ENCODE measurements around the gene ADPRS.

ADPRS gene

DNA sequence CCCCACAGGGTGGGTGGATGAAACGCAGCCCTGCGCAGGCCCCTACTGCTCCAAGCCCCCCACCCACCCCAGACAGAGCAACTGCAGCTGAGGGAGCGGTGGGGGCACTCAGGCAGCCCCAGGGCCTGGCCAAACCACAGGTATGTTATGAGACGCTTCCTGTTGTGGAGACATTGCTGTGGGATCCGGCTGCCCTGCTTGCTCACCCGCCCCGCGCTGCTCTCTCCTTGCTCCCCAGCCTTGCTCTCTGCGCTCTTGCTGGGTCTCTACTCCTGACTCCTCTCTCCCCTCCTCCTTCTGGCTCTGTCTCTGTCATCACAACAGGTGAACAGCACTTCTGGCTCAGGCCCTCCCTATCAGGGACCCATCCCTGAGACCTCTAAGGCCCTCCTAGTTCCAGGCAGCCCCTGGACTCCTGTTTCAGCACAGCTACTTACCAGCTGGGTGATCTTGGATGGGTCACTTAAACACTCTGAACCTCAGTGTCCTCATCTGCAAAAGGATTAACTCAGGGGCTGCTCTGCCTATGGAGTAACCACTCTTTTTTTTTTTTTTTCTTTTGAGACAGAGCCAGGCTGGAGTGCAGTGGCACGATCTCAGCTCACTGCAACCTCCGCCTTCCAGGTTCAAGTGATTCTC is 20.5 kb downstream of the ADPRS start:
- no peak for FAIRE-seq

GRCh38 chr1:36111151-36111550 is 22.5 kb downstream of the ADPRS start:
- FAIRE-seq, result no peak

- FAIRE-seq, result no peak
Observed at GRCh38 chr1:36112823-36113222, 24.1 kb downstream of the ADPRS start.

DNA sequence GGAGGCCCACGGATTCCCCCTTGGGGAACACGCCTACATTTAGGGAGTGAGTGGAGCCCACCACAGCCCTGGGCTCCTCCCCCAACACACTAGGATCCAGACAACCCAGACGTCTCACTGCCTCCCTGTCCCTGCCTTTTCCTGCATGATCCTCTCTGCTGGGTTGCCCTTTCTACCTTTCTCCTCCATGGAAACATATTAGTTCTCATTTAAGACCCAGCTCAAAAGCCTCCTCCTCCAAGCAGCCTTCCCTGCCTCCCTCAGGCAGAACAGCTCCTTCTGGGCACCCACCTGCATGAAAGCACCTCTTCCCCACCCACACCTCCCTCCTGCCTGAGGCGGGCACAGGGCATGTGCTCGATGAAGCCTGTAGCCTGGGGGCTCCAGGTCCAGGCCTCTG is 25.7 kb downstream of the ADPRS start:
- no peak for FAIRE-seq

DNA sequence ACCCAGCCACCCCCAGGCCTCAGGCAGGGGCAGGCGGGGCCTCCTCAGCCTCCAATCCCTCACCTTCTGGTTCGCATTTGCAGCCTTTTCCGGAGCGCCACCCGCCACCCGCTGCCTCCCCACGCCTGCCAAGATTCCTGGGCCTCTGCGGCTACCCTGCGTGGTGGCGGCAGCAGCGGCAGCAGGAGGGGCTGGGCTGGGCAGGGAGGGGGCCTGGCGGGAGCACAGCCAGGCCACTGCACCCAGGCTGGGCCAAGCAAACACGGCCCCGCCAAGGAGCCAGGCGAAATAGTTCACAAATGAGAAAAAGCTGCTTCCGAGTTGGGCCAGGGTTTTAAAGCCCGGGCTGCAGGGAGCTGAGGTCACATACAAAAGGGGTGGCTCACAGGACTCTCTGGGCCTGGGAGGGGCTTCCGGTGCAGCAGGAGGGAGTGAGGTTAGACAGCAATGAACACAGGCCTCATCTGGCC is 26.5 kb downstream of the ADPRS start:
- no peak for FAIRE-seq

GRCh38 chr1:36115931-36116330 is 27.2 kb downstream of the ADPRS start:
- FAIRE-seq, result no peak

DNA sequence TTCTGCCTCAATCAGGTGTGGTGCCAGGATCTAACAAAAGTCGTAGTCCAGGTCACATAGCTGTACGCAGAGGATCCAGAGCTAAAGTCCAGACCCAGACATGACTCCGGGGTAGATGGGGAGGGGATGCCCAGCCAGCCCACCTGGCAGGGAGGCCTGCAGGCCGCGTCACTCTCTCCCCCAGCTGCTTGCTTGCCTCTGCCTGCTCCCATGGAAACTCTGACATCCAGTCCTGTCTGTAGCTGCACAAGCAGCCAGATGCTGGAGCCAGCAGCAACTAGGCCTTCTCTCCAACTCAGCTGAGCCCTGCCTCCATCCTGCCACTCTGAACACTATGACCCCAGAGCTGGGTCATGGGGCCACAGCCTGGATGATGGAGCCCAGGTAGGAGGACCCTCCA is 28.2 kb downstream of the ADPRS start:
- no peak for FAIRE-seq

DNA sequence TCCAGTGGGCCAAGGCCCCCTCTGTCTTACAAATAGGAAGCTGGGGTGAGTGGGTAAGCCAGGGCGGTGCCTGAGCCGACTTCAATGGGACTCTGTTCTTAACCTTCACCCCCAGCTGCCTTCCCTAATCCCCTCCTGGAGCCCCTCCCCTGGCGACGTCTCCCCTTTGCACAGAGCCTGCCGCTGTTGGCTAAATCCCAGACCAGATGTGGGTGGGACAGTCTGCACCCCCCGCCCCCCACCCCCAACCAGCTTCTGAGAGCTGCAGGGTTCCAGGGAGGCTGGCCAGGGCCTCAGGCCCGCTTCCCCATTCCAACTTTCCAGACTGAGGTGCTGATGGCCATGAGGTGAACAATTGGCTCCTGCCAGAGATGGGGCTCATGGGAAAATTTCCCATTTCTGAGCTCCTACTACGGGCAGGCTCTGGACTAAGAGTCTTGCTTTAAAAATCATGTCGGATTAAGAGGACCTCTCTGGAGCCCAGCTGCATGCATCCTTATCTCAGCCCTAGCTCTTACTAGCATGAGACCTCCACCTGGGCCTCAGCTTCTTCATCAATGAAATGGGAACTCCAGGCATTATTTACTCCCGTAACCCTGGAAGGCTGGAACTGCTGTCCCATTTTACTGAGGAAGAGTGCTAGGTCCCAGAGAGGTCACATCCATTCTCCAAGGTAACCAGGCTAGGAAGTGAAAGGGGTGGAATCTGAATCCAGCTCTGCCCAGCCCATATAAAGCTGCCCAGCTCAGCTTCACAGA is 29.9 kb downstream of the ADPRS start:
- FAIRE-seq, result no peak

DNA sequence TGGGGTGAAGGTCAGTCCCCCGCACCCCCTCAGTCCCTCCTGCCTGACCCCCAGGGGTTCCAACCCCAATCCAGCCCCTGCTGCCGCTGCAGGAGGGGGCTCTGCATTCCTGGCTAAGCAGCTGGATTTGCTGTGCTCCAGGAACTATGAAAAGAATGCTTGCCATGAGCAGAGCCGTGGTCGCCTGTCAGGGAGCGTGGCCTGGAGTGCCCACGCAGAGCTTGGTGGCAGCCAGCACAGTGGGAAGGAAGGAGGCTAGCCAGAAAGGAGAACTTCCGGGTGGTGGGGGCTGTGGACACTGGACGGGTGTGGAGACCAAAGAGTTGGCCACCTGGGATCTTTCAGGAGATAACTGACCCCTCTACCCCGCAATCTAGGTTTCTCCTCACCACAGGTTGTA is 30.8 kb downstream of the ADPRS start:
- FAIRE-seq, result no peak

GRCh38 chr1:36122062-36123030 is 33.7 kb downstream of the ADPRS start:
- FAIRE-seq, result no peak

GRCh38 chr1:36123356-36123755 is 34.7 kb downstream of the ADPRS start:
- FAIRE-seq, result no peak

- FAIRE-seq, result no peak
Observed at GRCh38 chr1:36124404-36125128, 35.9 kb downstream of the ADPRS start.

- no peak for FAIRE-seq
Observed at GRCh38 chr1:36125129-36125991, 36.7 kb downstream of the ADPRS start, which contains the start of gene COL8A2. TSS of gene COL8A2 (minus strand) at chr1:36125222. CDS start at chr1:36100242, 24,980 bp downstream.

- FAIRE-seq, result no peak
Observed at GRCh38 chr1:36126005-36126716, 37.5 kb downstream of the ADPRS start.

DNA sequence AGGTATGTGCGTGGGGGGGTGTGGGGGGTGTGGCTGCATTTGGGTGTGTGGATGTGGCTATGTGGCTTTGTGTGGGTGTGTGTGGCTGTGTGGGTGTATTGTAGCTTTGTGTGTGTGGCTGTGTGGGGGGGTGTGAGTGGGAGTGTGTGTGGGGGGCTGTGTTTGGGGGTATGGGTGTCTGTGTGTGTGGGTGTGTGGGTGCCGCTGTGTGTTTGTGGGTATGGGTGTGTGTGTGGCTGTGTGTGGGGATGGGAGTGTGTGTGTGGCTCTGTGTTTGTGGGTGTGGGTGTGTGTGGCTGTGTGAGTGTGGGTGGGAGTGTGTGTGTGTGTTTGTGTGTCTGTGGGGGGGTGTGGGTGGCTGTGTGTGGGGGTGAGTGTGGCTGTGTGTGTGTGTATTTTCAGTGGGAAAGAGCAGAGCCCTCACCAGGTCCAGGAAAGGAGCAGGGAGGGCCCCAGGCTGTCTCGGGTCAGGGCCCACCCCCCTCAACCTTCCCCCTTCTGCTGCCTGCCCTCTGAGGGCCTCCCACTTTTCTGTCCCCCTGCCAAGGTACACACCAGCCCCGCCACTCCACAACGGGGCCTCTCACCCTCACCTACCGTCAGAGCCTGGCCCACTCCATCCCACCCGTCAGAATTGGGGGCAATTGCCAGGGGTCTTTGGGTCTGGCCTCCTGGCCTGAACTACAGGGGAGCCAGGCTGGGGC is 38.3 kb downstream of the ADPRS start:
- no peak for FAIRE-seq

DNA sequence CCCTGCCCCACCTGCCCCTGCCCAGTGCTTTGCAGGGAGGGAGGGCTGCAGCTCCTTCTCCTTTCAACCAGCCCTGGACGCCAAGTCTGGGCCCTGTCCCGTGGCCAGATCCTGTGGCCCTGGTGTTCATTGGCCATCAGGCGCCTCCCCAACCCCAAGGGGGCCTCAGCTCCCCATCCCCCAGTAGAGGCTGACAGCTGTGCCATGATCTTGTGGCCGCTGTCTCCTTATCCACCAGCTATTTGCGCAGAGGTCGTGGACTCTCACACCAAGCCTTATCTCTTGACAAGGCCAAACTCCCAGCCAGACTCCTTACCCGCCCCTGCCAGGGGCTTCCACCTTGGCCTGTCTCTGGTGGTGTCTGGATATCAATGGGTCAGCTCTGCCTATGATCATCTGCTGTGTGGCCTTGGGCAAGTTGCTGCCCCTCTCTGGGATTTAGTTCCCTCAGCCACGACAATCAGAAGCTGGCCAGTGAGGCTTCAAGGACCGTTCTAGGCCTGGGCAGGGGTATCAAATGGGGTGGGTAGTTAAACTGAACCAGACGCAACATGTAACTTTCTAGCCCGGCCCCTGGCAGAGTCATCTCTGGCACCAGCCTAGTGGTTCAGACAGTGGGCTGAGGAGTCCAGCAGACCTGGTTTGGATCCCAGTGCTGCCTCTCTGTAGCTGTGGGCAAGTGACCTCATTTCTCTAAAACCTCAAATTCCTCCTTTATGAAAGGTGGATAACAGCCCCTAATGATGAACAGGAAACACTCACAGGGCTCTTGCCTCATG is 39.6 kb downstream of the ADPRS start:
- no peak for FAIRE-seq

DNA sequence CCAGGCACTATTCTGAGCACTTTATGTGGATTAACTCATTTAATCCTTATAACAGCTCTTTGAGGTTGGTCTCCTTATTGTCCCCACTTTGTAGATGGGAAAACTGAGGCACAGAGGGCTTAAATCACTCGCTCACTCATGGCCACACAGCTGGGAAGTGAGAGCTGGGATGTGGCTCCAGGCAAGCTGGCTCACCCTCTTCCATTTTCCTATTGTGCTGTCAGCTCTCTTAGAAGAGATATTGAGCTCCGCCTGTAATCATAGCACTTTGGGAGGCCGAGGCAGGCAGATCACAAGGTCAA is 40.2 kb downstream of the ADPRS start:
- no peak for FAIRE-seq

DNA sequence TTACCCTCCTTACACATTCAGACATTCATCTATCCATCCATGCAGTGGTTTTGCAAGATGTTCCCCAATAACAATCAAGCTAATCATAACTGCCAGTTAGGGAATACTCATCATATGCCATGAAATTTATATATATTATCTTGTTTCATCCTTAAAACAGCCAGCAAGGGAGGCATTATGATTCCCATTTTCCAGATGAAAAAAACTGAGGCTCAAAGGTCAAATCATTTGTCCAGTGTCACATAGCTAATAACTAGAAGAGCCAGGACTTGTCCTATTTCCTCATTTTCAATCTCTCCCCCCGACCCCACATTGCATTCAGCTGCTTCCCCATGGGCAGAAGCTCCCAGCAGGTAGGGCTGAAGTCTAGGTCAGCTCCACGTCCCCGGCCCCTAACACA is 43.3 kb downstream of the ADPRS start:
- no peak for FAIRE-seq

GRCh38 chr1:36133484-36133883 is 44.8 kb downstream of the ADPRS start:
- no peak for FAIRE-seq

DNA sequence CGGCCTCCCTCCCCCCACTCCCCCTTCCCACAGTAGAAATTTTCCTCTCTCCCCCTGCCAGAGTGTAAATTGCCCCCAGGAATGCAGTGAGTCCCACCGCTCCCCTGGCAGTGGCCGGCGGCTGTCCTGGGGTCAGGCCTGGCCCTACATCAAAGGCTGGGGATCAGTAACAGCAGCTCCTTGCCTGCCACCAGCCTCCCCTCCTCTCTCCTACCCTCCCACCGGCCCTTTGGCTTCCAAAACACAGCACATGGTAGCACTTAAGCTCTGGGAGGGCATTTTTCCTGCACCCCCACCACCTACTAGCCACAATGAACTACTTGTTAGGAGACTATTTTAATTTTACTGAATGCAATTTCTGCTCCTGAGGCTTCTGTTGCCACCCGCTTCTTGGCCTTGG is 45.3 kb downstream of the ADPRS start:
- FAIRE-seq, result no peak

Data from TTC549 (cell line).